Cardiac fibroblast (primary cell): ENCODE data around the gene HIP1.

Source experiments
- DNase-seq, 2 donors: peaks; one replicate each; pipeline versions ENCODE4 v3.0.0 to v3.0.0-alpha.2; 2010; ENCODE audit warnings: low read depth in 2 of 2
- H3K4me3 ChIP-seq, 2 donors: replicated peaks in 1 of 2; 1 replicate in 1 of 2; 2 replicates in 1 of 2; pipeline ENCODE4 v1.5.1; 2011; ENCODE audit warnings: low read depth in 2 of 2, low read length in 2 of 2, mild to moderate bottlenecking in 2 of 2, moderate library complexity in 1 of 2
- CTCF ChIP-seq: IDR thresholded peaks from one replicate; pipeline ENCODE4 v1.5.1; 2011; ENCODE audit warnings: low read depth, mild to moderate bottlenecking, low read length, inconsistent platforms

HIP1 gene

GRCh38 chr7:75743455-75743859 lies 4.7 kb upstream of the HIP1 start:
- no peak overlapping the region for H3K4me3 ChIP-seq
- DNase-seq: peak; percentile 44 to 64
- TF ChIP-seq CTCF: no peak

- peak; percentile 32 to 44 for DNase-seq
- TF ChIP-seq CTCF: no peak
- no peak overlapping the region for H3K4me3 ChIP-seq
These were observed 2.2 kb upstream of the HIP1 start for GRCh38 chr7:75740846-75741497.

- DNase-seq: peak; percentile 73
- no peak for TF ChIP-seq CTCF
- peak overlapping the region; percentile 64 to 67 for H3K4me3 ChIP-seq
These were observed 1.3 kb upstream of the HIP1 start for GRCh38 chr7:75739796-75740672.

GRCh38 chr7:75738975-75739795 lies 444 bp upstream of the HIP1 start:
- H3K4me3 ChIP-seq: peak overlapping the region; percentile 94 to 95
- DNase-seq: peak; percentile 98 to 100
- no peak for TF ChIP-seq CTCF

- TF ChIP-seq CTCF: no peak
- DNase-seq: peak in 1 of 2 donors; percentile 25
- peak overlapping the region; percentile 94 to 95 for H3K4me3 ChIP-seq
These were observed 711 bp downstream of the HIP1 start for GRCh38 chr7:75737856-75738603.

- TF ChIP-seq CTCF: no peak
- no peak for DNase-seq
- no peak overlapping the region for H3K4me3 ChIP-seq
These were observed 3.0 kb downstream of the HIP1 start for GRCh38 chr7:75735581-75736350.
